LNCaP clone FGC (cell line): ENCODE data around the gene FEZF1.

Source experiments
- DNase-seq: peaks from one replicate; pipeline ENCODE4 v3.0.0-alpha.2; 2011; ENCODE audit warnings: low read depth
- H3K4me3 ChIP-seq: 2 replicates; pipeline ENCODE4 v1.5.1; 2011; ENCODE audit warnings: mild to moderate bottlenecking, low read depth, low read length, control low read depth
- CTCF ChIP-seq: IDR thresholded peaks from 2 replicates; pipeline ENCODE4 v1.5.1; 2012; ENCODE audit warnings: mild to moderate bottlenecking; ENCODE audit not compliant: control insufficient read depth, insufficient read depth; ENCODE audit errors: extremely low read depth

Gene FEZF1

DNA sequence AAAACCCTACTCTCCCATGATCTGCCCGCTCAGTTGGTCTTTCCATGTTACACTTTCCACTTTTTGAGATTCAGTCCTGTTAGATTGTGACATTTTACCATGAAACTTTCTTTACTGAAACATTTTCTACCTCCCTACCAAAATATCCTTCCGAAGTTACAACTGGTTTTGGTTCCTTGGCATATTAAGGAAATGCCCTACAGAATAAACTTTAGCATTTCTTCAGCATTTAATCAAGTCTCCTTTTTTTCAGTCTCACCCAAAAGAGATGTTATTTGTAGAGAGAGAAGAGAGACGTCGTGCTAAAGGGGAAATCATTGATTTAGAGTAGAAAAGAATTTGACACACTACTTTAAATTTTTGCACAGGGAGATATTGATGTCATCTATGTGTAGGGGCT is 9.7 kb upstream of the FEZF1 start:
- no peak overlapping the region for H3K4me3 ChIP-seq
- no peak for DNase-seq
- TF ChIP-seq CTCF = no peak

DNA sequence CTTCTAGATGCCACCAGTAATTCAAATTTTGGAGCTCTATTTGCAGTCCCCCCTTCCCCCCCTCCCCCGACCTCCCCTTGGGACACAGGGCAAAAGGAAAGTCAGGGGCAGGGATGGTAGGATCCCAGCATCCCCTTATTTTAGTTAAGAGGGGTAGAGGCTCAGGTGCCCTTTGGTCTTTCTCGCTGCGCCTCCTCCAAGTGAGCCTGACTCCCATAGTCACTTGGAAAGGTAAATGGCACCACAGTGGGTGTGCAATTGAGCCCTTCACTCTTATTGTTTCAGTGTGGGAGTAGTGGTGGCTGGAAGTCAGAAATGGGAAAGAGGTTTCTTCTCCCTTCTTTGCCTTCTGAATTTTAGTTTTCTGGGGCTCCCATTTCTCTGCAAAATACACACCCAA is 8.2 kb upstream of the FEZF1 start:
- no peak for DNase-seq
- H3K4me3 ChIP-seq = no peak overlapping the region
- no peak for TF ChIP-seq CTCF

- DNase-seq = no peak
- TF ChIP-seq CTCF = no peak
- H3K4me3 ChIP-seq = no peak overlapping the region
Observed at GRCh38 chr7:122311734-122312450, 7.3 kb upstream of the FEZF1 start.

DNA sequence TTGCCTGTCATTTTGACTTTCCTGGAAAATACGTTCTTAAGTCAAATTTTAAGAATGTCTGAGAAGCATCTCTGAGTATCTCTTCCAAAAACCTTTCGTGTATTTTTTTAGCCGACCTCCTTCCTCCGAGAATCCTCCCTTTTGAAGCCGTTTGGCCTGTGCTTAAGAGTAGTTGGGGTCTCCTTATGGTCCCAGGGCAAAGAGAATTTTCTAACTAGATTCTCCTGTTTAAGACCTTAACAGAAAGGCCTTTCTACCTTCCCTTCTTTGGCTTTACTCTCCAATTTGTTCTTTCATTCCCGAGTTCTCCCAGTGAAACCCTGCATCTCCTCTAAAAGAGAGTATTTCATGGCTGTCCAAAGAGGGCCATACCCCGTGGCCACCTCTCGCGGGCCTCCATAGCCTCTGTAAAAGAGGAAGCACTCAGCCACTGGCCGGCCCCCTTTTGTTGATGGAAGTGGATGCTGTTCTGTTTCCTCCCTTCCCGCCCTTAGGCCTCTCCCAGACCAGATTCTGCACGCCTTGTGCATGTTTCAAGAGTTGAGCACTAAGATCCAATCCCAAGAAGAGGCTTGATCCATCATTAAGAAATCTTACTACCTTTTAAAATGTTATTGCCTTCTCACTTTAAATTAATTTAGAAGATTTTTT is 6.6 kb upstream of the FEZF1 start:
- H3K4me3 ChIP-seq = no peak overlapping the region
- no peak for TF ChIP-seq CTCF
- DNase-seq = no peak

GRCh38 chr7:122310119-122311021 is 5.8 kb upstream of the FEZF1 start:
- no peak overlapping the region for H3K4me3 ChIP-seq
- no peak for DNase-seq
- no peak for TF ChIP-seq CTCF

DNA sequence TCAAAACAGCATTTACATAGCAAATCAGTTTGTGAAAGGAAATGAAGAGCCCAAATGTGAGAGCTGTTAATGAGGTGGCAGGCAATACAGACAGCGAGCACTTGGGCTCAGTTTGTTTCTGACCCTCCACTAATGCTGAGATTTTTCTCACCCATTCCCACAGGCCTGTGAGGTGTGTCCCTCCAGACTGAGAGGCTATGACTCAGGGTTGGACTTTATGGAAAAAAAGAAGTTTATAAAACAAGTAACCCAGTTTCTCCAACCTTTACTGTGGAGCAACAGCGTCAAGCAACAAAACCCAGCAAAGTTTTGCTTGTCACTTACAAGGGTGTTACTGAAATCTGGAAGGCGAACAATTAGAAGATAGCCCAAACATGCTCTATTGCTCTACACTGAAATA is 4.9 kb upstream of the FEZF1 start:
- H3K4me3 ChIP-seq = no peak overlapping the region
- no peak for DNase-seq
- no peak for TF ChIP-seq CTCF
